NCI-H1105 treated with DMSO at 0.1 percent for 48 hours (cell line): ENCODE data around the gene ATG16L2.
"Not testable (repeated sequence)": the region's sequence is repeated elsewhere in the genome, so short reads cannot be mapped to it uniquely, and the experiment has no call there.

Experiments used
- DNase-seq: peaks from one replicate; lab custom pipeline; 2025; lab: John Stamatoyannopoulos, UW

Gene ATG16L2

DNA sequence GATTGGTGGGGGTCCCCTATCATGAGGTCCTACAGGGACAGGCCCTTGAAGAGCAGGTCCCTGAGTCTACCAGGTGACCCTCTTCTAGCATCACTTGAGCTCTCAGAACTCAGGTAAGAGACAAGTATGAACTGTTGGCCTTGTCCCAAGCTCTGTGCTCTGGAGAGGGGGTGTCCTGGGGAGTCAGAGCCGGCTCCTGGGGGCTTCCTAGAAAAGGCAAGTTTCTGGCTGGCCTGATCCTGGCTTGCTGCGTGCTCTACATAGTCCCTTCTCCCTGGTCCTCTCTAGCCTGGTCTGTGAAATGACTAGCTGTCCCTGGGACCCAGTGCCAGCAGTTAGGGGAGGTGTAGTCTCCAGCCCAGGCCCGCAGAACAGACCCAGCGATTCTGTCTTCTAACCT lies 11.4 kb downstream of the ATG16L2 start:
- DNase-seq, result no peak

DNA sequence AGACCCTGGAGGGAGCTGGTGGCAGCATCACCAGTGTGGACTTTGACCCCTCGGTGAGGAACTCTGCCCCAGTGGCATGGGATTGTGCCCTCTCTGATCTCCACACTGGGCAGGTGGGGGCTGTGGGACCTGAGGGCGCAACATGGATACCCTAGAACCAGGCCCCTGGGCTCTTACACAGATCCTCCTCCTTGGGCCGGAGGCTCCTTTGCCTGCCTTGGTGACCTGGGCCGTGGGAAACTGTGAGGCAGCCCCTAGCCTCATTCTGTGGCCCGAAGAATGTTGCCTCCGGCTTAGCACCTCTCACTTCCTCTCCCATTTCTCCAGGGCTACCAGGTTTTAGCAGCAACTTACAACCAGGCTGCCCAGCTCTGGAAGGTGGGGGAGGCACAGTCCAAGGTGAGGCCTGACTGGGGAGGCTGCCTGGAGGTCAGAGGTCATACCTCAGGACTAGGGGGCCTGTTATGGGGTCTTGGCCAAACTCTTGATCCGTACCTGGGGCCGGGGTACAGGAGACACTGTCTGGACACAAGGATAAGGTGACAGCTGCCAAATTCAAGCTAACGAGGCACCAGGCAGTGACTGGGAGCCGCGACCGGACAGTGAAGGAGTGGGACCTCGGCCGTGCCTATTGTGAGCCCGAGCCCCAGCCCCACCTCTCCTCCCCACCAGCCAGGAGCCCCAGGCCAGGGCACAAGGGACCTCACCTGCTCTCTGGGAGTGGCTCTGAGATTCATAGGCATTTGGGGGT lies 12.2 kb downstream of the ATG16L2 start:
- no peak for DNase-seq

DNA sequence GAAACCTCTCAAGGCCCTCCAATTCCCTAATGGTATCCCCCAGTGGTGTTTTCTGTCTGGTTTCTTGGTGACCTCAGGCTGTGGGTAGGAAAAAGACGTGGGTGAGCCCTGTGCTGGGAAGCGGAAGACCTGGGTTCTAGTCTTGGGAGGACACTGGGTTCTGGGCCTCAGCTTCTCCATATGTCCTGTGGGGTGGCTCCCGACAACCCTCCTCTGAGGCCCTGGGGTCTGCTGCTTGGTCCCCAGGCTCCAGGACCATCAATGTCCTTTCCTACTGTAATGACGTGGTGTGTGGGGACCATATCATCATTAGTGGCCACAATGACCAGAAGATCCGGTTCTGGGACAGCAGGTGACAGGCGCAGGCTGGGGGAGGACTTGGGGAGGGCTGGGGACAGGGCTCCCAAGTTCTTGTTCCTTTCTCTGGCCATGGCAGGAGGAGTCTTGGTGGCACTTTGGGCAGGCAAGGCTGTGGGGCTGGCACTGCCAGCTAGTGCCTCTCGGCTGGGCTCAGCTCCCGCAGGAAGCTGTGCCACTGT lies 12.8 kb downstream of the ATG16L2 start:
- DNase-seq, result no peak

DNA sequence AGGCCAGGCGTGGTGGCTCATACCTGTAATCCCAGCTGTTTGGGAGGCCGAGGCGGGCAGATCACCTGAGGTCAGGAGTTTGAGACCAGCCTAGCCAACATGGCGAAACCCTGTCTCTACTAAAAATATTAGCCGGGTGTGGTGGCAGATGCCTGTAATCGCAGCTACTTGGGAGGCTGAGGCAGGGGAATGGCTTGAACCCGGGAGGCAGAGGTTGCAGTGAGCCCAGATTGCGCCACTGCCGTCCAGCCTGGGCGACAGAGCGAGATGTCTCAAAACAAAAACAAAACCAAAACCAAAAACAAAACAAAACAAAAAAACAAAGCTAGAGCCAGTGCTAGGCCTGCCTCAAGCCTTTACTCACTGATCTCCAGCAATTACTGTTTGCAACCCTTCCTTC lies 13.4 kb downstream of the ATG16L2 start:
- not testable (repeated sequence) for DNase-seq

DNA sequence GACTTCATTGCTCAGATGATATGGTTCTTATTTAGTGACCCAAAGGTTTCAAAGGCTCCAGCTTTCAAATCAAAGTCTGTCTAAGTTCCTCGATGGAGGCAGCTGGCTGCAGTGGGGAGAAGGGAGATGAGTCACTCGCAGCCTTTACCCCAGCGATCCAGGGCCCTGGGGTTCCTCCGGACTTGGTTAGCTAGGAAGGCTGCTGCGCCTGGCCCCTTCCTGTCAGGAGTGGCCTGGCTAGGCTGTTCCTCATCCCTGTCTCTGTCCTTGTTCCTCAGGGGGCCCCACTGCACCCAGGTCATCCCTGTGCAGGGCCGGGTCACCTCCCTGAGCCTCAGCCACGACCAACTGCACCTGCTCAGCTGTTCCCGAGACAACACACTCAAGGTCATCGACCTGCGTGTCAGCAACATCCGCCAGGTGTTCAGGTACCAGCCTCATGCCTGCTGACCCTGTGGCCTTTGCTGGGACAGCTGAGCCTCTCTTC lies 13.9 kb downstream of the ATG16L2 start:
- no peak for DNase-seq

DNA sequence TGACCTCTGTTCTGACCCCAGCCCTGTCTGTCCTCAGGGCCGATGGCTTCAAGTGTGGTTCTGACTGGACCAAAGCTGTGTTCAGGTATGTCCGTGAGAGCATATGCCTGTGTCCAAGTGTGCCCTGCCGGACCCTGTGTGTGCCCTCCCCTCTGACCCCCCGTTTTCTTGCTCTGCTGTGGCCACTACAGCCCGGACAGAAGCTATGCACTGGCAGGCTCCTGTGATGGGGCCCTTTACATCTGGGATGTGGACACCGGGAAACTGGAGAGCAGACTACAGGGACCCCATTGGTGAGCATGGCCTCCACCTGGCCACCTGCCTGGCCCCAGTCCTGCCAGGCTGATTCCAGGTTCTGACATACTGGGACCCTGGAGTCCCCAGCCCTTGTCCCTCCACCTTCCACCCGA lies 14.5 kb downstream of the ATG16L2 start:
- no peak for DNase-seq

DNA sequence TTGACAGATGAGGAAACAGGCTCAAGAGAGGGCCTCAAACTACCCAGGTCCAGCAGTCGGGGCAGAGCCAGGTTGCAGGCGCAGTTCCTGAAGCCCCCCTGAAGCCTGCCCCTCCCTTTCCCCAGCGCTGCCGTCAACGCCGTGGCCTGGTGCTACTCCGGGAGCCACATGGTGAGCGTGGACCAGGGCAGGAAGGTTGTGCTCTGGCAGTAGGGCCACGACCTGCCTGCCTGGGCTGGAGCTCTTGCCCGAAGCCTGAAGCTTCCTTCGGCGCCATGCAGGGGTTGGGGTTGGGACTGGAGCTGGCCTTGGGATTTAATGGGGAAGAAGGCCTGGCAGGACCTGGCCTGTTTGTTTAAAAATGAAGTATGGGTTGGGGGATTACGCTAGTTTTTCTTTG lies 15.0 kb downstream of the ATG16L2 start:
- no peak for DNase-seq

DNA sequence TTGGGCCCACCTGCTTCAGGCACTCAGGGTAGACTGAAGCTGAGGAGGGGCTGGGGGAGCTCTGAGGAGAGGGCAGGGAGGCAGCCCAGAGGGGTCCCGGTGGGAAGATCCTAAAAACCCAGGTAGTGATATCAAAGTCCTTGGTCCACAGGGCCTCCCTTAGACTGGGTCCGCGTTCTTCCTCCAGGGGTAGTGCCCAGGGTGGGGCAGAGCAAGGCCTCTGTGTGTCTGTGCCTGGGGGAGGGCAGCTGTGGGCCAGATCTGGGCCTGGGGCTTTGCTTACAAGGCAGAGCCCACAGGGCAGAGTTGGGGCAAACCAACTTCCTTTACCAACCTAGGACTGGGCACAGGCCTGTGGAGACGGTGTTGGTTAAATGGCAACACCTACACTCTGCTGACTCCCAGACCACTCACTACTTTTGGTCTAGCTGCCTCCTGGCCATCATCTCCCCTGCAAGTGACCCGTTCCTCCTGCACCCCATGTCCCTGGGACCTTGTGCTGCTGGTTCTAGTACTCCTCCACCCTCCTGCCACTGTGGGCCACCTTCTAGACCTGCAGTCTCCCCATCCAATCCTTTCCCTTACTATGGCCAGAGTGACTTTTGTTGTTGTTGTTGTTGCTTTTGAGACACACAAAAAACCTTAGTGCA lies 15.8 kb downstream of the ATG16L2 start:
- no peak for DNase-seq

DNA sequence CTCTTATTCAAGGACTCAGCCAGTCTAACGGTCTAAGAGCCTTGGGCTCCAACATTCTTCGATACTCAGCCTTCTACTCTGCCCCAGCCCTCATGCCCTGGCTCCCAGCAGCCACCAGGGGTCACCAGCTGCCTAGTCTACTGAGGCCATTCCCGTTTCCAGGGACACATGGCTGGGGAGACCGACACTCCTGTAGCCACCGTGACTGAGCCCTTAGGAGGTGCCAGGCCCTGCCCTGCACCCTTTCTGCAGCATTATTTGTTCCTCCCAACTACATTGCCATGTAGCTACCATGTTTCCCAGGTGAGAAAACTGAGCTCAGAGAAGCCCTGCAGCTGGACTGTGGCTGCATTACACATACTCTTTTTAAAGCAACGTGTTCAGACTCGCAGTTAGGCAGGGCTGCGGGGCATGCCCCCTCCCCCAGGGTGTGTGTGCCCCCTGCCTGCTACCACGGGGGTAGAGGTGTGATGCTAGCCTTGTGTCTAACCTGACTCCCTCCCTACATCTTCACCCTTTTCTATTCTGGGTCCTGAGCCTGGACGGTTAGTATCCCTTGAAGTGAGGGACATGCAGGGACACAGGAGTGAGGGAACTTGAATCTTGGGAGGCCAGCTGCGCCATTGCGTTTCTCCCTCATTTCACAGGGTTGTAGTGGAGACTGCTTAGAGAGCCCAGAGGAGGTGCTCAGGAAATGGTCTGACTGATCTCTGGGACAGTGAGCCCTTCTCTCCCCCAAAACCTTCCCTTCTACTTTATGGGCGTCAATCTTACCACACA lies 17.5 kb downstream of the ATG16L2 start:
- peak; percentile 76 for DNase-seq

DNA sequence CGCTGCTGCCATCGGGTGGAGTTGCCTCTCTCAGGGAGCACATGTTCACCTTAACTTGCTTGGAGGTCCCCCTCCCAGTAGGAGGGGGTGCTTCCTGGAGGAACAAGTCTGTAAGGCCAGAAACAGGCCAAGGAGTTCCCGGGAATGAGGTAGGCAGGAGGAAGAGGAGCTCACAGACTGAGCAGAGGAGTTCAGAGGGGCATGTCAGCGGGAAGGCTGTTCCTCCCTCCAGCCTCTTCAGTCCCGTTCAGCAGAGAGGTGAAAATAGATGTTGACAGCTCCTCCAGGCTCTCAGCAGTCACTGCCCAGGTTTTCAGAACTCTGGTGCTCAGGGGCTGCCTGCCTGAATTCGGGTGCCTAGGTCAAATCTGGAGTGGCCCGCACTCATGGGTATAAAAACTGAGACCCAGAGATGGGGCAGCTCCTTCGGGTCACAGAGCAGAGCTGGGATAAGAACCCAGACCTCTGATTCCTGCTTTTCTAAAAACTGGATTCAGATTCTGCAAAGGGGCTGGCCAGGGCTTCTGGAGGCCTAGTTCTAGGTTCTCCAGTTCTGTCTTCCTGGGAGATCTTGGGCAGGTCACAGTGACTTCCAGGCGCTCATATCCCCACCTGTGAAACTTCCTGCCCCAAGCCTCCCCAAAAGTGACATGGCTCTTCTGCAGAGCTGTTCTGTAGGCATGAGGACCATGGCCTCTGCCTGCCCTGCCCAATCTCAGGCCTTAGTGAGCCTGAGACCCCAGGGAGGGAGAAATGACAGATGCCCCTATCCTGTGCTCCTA lies 18.3 kb downstream of the ATG16L2 start:
- DNase-seq, result no peak

DNA sequence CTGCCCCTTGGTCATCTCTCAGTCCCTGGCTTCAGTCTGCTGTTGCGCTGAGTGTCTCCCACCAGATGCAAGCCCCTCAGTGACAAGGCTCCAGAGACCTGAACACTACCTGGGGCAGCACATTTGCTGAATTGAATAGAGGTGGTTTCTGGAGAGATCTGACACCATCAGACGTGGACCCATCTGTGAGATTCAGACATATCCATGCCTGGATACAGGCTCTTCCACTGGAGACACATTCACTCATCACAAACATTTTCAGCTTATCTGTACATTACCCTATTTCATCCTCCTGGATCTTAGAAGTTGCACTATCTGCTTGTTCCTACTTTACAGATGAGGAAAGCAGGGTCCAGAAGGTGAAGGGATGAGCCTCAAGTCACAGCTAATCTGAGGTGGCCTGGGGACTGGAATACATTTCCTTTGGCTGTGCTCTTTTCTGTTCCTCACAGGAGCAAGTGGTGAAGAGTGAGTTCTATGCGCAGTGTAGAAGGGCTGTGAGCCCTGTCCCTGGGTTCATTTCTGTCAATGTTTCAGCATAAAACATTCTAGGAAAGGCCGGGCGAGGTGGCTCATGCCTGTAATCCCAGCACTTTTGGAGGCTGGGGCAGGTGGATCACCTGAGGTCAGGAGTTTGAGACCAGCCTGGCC lies 19.0 kb downstream of the ATG16L2 start:
- no peak for DNase-seq

DNA sequence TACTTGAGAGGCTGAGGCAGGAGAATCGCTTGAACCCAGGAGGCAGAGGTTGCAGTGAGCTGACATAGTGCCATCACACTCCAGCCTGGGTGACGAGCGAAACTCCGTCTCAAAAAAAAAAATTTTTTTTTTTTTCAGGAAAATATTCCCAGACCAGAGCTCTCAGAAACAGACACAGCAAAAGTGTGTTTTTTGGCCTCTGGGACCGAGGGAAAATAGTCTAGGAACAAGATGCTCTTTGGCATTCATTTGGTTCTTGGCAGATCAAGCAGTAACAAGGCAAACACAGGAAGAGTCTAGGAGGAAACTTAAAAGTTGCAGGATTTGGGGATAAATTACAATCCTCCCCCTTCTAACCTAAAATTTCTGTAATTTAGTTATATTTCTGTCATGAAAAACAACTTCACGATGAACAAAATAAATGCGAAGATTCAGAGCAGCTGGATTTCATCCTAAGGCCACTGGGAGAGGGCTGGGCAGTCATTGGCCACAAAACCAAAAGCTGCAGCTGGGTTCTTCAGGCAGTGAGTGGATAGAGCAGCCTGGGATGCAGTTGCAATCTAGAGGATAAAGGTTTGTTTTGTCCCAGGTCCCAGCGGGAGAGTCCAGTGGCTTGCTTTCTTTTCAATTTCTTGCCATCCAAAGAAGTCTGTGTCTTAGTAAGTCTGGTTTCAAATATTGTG lies 19.7 kb downstream of the ATG16L2 start:
- no peak for DNase-seq

DNA sequence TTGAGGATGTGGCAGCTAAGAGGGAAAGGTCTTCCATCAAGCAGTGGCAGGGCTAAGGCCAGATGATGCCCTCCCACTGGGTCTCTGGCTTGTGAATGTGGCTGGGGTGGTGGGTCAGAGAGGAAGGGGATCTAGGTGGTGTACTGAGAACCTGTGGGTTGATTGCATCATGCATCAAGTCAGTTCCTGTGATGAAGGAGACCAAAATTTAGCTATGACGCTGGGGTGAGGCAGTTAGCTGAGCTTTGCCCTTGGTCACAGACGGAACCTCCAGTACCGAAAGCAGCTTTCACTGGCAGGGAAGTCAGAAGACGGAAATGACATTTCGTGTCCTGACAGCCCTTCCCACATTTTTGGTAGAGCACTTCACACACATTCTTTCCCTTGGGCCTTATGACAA lies 20.7 kb downstream of the ATG16L2 start:
- DNase-seq, result no peak

DNA sequence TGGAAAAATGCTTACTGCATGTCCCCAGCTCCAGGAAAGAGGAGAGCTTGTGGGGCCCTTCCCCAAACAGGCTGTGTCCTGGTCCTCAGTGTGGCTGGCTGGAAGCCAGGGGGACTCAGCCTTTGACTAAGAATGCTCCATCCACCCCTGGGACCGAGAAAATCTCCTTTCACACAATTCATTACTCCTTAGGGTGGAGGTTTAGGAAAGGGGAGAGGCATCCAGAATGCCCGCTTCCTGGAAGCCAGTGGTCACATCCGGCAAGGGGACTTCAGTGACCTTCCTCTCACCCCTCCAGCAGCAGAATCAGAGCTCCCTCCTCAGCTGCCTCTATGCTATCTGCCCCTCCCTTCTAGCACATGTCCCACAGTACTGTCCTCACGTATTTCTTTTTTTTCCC lies 21.9 kb downstream of the ATG16L2 start:
- no peak for DNase-seq

DNA sequence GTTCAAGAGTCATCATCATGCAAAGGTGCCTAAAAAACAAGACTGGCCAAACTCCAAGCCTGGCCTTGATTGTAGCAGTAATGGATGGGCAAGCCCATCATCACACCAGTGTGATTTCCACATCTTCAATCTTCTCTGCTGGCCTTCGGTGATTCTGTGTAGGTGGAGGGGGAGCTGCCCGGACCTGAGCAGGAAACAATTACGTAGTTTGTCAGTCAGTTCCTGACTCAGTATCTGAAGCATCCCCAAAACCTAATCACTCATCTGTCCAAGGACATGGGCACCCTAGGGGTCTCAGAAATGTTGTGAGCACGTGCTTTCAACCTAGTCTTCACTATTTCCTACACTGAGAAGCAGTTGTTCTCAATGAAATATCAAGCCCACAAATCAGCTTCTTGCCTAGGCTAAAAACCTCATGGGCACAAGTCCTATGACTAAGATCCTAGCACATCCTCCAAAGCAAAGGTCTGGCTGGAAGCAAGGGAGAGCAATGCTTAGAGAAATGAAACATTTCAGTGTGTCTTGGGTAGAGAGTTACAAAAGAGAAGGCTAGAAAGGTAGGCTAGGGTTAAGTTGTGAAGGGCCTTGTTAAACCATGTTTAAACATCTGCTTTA lies 24.6 kb downstream of the ATG16L2 start:
- no peak for DNase-seq

DNA sequence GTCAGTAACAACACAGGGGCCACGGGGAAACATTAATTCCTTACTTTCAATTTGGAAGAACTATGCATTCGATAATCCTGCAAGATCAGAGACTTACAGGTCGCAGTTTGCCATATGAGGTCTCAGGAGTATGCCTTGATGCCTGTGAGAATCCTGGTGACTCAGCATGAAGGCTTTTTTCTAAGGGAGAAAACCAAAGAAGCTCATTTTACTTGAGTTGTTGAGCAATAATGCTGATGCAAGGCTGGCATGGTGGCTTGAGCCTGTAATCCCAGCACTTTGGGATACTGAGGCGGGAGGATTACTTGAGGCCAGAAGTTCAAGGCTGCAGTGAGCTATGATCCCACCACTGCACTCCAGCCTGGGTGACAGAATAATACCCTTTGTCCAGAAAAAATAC lies 26.6 kb downstream of the ATG16L2 start:
- no peak for DNase-seq

DNA sequence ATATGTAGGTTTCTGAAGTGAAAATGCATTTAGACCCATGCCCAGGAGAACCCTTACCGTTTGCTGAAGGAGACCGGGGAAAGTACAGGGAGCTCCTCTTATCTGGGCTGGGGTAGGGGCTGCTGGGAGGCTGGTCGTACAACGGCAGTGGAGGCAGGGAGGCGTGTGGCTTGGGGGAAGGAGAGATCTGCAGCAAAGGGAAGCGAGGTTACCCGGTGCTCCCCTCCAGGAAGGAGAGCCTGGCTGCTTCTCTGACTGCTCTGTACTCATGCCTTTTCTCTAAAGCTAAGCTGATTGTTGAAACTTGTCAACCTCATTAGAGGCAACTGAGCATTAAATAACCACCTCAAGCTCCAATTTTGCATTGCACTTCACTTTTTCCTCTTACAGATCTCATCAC lies 27.2 kb downstream of the ATG16L2 start:
- DNase-seq, result no peak

DNA sequence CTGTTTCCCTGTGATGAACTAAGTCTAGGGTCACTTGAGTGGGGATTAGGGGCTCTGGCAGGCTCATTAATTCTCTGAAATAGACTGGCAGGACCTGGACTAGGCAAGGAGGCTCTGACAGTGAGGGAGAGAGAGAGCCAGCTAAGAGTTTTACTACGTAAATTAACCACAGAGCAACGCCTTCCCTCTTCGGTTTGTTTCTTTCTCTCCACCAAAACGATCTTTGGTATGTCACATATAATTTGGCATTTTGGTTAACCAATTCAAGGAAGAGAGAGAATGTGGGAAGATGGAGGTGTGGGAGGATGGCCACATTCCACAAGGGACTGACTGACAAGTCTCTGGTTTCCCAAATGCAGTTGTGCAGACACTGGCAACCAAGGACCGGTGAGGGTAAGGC lies 27.9 kb downstream of the ATG16L2 start:
- DNase-seq, result no peak

DNA sequence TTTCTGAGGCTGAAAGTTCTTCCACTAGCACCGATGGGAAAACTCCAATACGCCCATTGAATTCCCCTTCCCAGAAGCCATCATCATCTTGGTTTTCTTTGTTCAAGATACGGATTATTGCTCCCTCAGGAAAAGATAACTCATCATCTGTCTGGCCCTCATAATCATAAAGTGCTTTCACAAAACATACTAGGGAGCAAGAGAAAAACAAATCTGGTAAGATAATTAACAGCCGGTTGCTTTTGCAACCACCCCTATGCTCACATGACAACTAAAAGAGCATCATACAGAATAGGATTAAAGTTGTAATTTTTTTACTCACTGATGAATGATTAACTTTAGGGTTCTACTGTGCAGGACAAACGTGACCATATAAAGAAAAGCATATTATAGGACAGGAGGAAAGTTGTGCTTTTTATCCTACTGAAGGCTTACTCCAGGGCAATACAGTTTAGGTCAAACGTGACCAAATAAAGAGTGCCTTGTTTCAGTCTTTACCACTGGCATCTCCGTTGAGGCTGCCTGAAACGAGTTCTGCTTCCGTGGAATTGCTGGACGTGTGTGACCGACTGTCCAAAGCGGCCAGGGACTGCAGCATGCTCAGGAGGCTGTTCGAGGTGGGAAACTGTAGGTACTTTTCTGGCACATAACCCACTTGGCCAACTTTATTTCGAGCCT lies 28.6 kb downstream of the ATG16L2 start:
- DNase-seq, result no peak

DNA sequence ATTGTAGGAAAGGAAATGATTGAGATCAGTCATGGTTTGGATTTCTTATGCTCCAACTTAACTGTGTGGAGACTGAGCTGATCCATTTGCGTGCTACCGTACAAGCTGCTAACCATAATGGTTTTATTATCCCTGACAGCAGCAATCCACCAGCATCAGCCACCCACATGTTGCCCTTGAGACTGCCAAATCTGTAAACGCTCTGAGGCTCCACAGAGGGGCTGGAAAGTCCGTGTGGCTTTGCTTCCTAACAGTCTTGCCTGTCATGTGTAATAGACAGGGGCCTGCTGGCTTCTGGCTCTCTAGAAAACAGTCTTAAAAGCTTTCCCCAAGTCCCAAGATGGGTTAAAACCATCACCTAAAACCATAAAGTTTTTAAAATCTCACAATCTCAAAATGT lies 30.1 kb downstream of the ATG16L2 start:
- no peak for DNase-seq
